A549 (cell line): ENCODE results near the gene RSPH3. TPM values are rescaled to one million over a fixed set of nuclear protein-coding genes. Genes with fewer than 3 reads are reported as not detected.

Experiments
- ATAC-seq, 2 experiments: fragments of 200-7000 bp in 1 of 2; fragments of >200 bp in 1 of 2; cut with Nextera tagmentation in 1 of 2; cut with Tn5 transposase in 1 of 2; 3 replicates each; pipeline versions ENCODE4 v1.8.0 to v1.9.1; 2018 to 2020; ENCODE audit warnings: mild to moderate bottlenecking in 1 of 2, moderate library complexity in 1 of 2
- CTCF ChIA-PET: fragments of 300-600 bp; sonication (Branson Sonifier 250); formaldehyde crosslinking; extraction: SDS; loops from one replicate; lab custom pipeline; 2021; ENCODE audit warnings: antibody characterized with exemption, inconsistent platforms; lab: Yijun Ruan, JAX
- POLR2A ChIA-PET: fragments of 350-600 bp; formaldehyde crosslinking; extraction: SDS; loops from one replicate; lab custom pipeline; 2021; ENCODE audit warnings: antibody characterized with exemption, inconsistent platforms; lab: Yijun Ruan, JAX
- DNase-seq, 2 experiments: peaks; one replicate each; pipeline versions ENCODE4 v3.0.0 to v3.0.0-alpha.2; 2011 to 2016; ENCODE audit warnings: low read depth in 1 of 2, low spot score in 1 of 2
- FAIRE-seq: peaks from 2 replicates; lab custom pipeline; 2011; peaks lifted over from hg19 to GRCh38; lab: Jason Lieb, UNC
- H3K27ac ChIP-seq, 2 experiments: fragments of >200 bp; sonication (Bioruptor Twin); formaldehyde crosslinking; 3 replicates each; pipeline ENCODE4 v1.5.1; 2016 to 2017
- H3K4me1 ChIP-seq: fragments of >200 bp; sonication (Bioruptor Twin); formaldehyde crosslinking; 3 replicates; pipeline ENCODE4 v1.6.1; 2016
- H3K4me2 ChIP-seq: fragments of >200 bp; sonication (Bioruptor Twin); formaldehyde crosslinking; 3 replicates; pipeline ENCODE4 v1.6.1; 2016
- H3K4me3 ChIP-seq: fragments of >200 bp; sonication (Bioruptor Twin); formaldehyde crosslinking; 3 replicates; pipeline ENCODE4 v1.5.1; 2016
- H3K9me3 ChIP-seq: fragments of >200 bp; sonication (Bioruptor Twin); formaldehyde crosslinking; 3 replicates; pipeline ENCODE4 v1.6.1; 2016
- BHLHE40 ChIP-seq: IDR thresholded peaks from 2 replicates; pipeline ENCODE4 v1.6.1; 2012; ENCODE audit warnings: low read depth, low read length, inconsistent platforms
- CBX8 ChIP-seq: fragments of 200-600 bp; sonication (generic); IDR thresholded peaks from 2 replicates; pipeline ENCODE4 v1.6.1; 2016
- CHD4 ChIP-seq: fragments of 200-600 bp; sonication (generic); IDR thresholded peaks from 2 replicates; pipeline ENCODE4 v1.6.1; 2016; ENCODE audit warnings: antibody characterized with exemption, mild to moderate bottlenecking, borderline replicate concordance
- E2F6 ChIP-seq: IDR thresholded peaks from 2 replicates; pipeline ENCODE4 v1.6.1; 2012; ENCODE audit warnings: low read depth, borderline replicate concordance
- EHF ChIP-seq: fragments of 250-450 bp; sonication (Bioruptor Pico); IDR thresholded peaks from 2 replicates; pipeline ENCODE4 v1.5.0; 2020; ENCODE audit warnings: mild to moderate bottlenecking
- ELK1 ChIP-seq: fragments of 150-350 bp; IDR thresholded peaks from 2 replicates; pipeline ENCODE4 v1.6.1; 2014; ENCODE audit warnings: low read depth, mild to moderate bottlenecking, low read length
- EP300 ChIP-seq, 2 experiments: fragments of >200 bp; sonication (Bioruptor Twin); formaldehyde crosslinking; IDR thresholded peaks; 2 replicates in 1 of 2; 3 replicates in 1 of 2; pipeline ENCODE4 v1.6.1; 2016 to 2017
- FOXS1 ChIP-seq: fragments of 250-450 bp; sonication (Bioruptor Pico); IDR thresholded peaks from 2 replicates; pipeline ENCODE4 v1.5.0; 2020; ENCODE audit warnings: mild to moderate bottlenecking, moderate library complexity
- GATA3 ChIP-seq: IDR thresholded peaks from 2 replicates; pipeline ENCODE4 v1.6.1; 2012; ENCODE audit warnings: borderline replicate concordance
- HES2 ChIP-seq: fragments of >200 bp; sonication (Bioruptor Twin); formaldehyde crosslinking; IDR thresholded peaks from 2 replicates; pipeline ENCODE4 v1.6.1; 2016
- HOXA7 ChIP-seq: fragments of 250-450 bp; sonication (Bioruptor Pico); IDR thresholded peaks from 2 replicates; pipeline ENCODE4 v1.5.0; 2020; ENCODE audit warnings: mild to moderate bottlenecking, moderate library complexity
- HOXB13 ChIP-seq: fragments of 250-450 bp; sonication (Bioruptor Pico); IDR thresholded peaks from 2 replicates; pipeline ENCODE4 v1.5.0; 2020; ENCODE audit warnings: low read depth, mild to moderate bottlenecking, moderate library complexity
- JUN ChIP-seq, 2 experiments: fragments of >200 bp; sonication (Bioruptor Twin); formaldehyde crosslinking; IDR thresholded peaks; 2 replicates in 1 of 2; 3 replicates in 1 of 2; pipeline ENCODE4 v1.6.1; 2016 to 2017
- KDM1A ChIP-seq: fragments of 200-600 bp; sonication (generic); IDR thresholded peaks from 2 replicates; pipeline ENCODE4 v1.6.1; 2016; ENCODE audit warnings: low read depth, mild to moderate bottlenecking
- MAFK ChIP-seq: fragments of 450-650 bp; IDR thresholded peaks from 2 replicates; pipeline ENCODE4 v1.6.1; 2014; ENCODE audit not compliant: partially characterized antibody
- NR3C1 ChIP-seq: fragments of >200 bp; sonication (Bioruptor Twin); formaldehyde crosslinking; IDR thresholded peaks from 3 replicates; pipeline ENCODE4 v1.6.1; 2017
- PBX3 ChIP-seq: IDR thresholded peaks from 2 replicates; pipeline ENCODE4 v1.6.1; 2012
- POLR2AphosphoS2 ChIP-seq: conservative IDR thresholded peaks from 2 replicates; pipeline ENCODE4 v1.6.1; 2012; ENCODE audit warnings: low read length, improper control_type of control experiment, inconsistent platforms
- RARB ChIP-seq: fragments of 250-450 bp; sonication (Bioruptor Pico); IDR thresholded peaks from 2 replicates; pipeline ENCODE4 v1.8.0; 2021; ENCODE audit warnings: mild to moderate bottlenecking, moderate library complexity
- REST ChIP-seq: fragments of 200-600 bp; sonication (generic); IDR thresholded peaks from 2 replicates; pipeline ENCODE4 v1.6.1; 2016; ENCODE audit warnings: antibody characterized with exemption, mild to moderate bottlenecking, moderate library complexity
- SMC3 ChIP-seq: fragments of >200 bp; sonication (Bioruptor Twin); formaldehyde crosslinking; IDR thresholded peaks from 3 replicates; pipeline ENCODE4 v1.6.1; 2018; ENCODE audit warnings: inconsistent platforms
- USF2 ChIP-seq: fragments of 450-650 bp; IDR thresholded peaks from 2 replicates; pipeline ENCODE4 v1.6.1; 2014; ENCODE audit warnings: antibody characterized with exemption
- ZC3H11A ChIP-seq: fragments of 450-650 bp; IDR thresholded peaks from 2 replicates; pipeline ENCODE4 v1.6.1; 2014; ENCODE audit warnings: antibody characterized with exemption, mild to moderate bottlenecking
- ZNF302 ChIP-seq: fragments of 250-450 bp; sonication (Bioruptor Pico); IDR thresholded peaks from 2 replicates; pipeline ENCODE4 v1.9.0; 2021; ENCODE audit warnings: inconsistent platforms, mild to moderate bottlenecking, moderate library complexity
- ZSCAN20 ChIP-seq: fragments of 250-450 bp; sonication (Bioruptor Pico); IDR thresholded peaks from 2 replicates; pipeline ENCODE4 v1.8.0; 2022; ENCODE audit warnings: mild to moderate bottlenecking, moderate library complexity
- WGBS: methylation state at CpG from one replicate; pipeline ENCODE4 v1.1.6; 2017; ENCODE audit errors: missing lambda C conversion rate; 5-methylcytosine and 5-hydroxymethylcytosine counted together
- polyA plus RNA-seq, 4 experiments: library from polyadenylated mRNA; depleted of rRNA in 3 of 4; stranded (reverse); fragments of >200 nt; fragmentation: RNase III in 1 of 4; extraction: RNeasy Plus Mini Kit Qiagen cat#74134 plus additional on column Dnase treatment in 1 of 4; gene quantifications; 2 replicates in 3 of 4; 3 replicates in 1 of 4; pipeline ENCODE4 v1.2.3, GENCODE V29; 2011 to 2017

RSPH3 gene
- polyA plus RNA-seq, 2 of the 4 experiments (the other 2 are of a cell fraction): 2.6 to 3.6 TPM

GRCh38 chr6:159047891-159048685 lies 48.1 kb upstream of the RSPH3 start:
- TF ChIP-seq REST (no peak), PBX3 (no peak), NR3C1 (no peak), CHD4 (no peak), HES2 (no peak), EHF (no peak)
- TF ChIP-seq, all 56 proteins: peak for 0
- ChIA-PET CTCF (no interaction called here), POLR2A (no interaction called here)
- 36% methylated on average over 10 of the region's 10 CpGs for WGBS
- Histone ChIP-seq H3K9me3 (no peaks in the 10 kb centered on the region), H3K4me2 (no peak overlapping the region), H3K27ac (no peak overlapping the region), H3K4me3 (no peak overlapping the region), H3K4me1 (no peaks in the 10 kb centered on the region)
- ATAC-seq (no peak), FAIRE-seq (no peak), DNase-seq (no peak)

- no peak overlapping the region for H3K4me2 ChIP-seq
- ChIA-PET POLR2A (no interaction called here), CTCF (interaction anchor here (1.9 kb wide), 1 partner anchor 89 kb away, joined by 8 read pairs; no protein-coding TSS in a partner anchor)
- ATAC-seq (no peak), FAIRE-seq (no peak), DNase-seq (no peak)
- H3K4me3 ChIP-seq: no peak overlapping the region
- WGBS: 43% methylated on average over 7 of the region's 7 CpGs
- H3K9me3 ChIP-seq: no peaks in the 10 kb centered on the region
- no peaks in the 10 kb centered on the region for H3K4me1 ChIP-seq
- H3K27ac ChIP-seq: no peak overlapping the region
- TF ChIP-seq POLR2AphosphoS2 (no peak), ELK1 (no peak), ZC3H11A (no peak), ZSCAN20 (CRISPR knock-in tag) (no peak), KDM1A (no peak), FOXS1 (CRISPR knock-in tag) (no peak), BHLHE40 (no peak), CHD4 (no peak)
Measured at GRCh38 chr6:159045801-159046200, 45.8 kb upstream of the RSPH3 start.

- no peak for DNase-seq
- peak in 1 of 2 experiments; percentile 53; a peak in 2 of 6 replicates for ATAC-seq
- Histone ChIP-seq H3K4me3 (no peak within 1 kb of the TSS), H3K27ac (no peak within 1 kb of the TSS), H3K4me2 (0 out of 3 replicates have a peak within 1 kb of the TSS, but pooled peaks have one; percentile 4), H3K9me3 (no peaks in the 10 kb centered on the region), H3K4me1 (no peaks in the 10 kb centered on the region)
- ChIA-PET CTCF (interaction anchor here (0.7 to 1.9 kb wide), 3 partner anchors 59 to 1810 kb away, joined by 4 to 8 read pairs (median 5); no protein-coding TSS in a partner anchor), POLR2A (no interaction called here)
- 16% methylated on average over 15 of the region's 15 CpGs for WGBS
- FAIRE-seq: no peak
- TF ChIP-seq HOXA7: no peak
- no peak for TF ChIP-seq RARB (CRISPR knock-in tag)
- TF ChIP-seq GATA3: no peak
- TF ChIP-seq CBX8: no peak
- TF ChIP-seq JUN (IDR thresholded peaks at IDR 0.05): no peak
- no peak for TF ChIP-seq BHLHE40
- no peak for TF ChIP-seq HOXB13
- no peak for TF ChIP-seq USF2
- TF ChIP-seq E2F6: no peak
- no peak for TF ChIP-seq ZNF302 (CRISPR knock-in tag)
- TF ChIP-seq ZSCAN20 (CRISPR knock-in tag): no peak
- TF ChIP-seq MAFK: no peak
- no peak for TF ChIP-seq EP300 (IDR thresholded peaks at IDR 0.05)
- no peak for TF ChIP-seq FOXS1 (CRISPR knock-in tag)
- TF ChIP-seq SMC3: no peak
- TF ChIP-seq KDM1A: no peak
Measured at GRCh38 chr6:159044899-159045727, 45.1 kb upstream of the RSPH3 start, which contains the start of gene TAGAP. Gene TAGAP, minus strand, starts transcription at chr6:159044991. Its CDS starts 845 bp downstream, at chr6:159044146.
